DMS114 treated with DMSO at 0.1 percent for 48 hours (cell line): ENCODE data around the gene CCDC169.
"Not testable (repeated sequence)": the region's sequence is repeated elsewhere in the genome, so short reads cannot be mapped to it uniquely, and the experiment has no call there.

Source experiments
- DNase-seq: peaks from one replicate; lab custom pipeline; 2025; ENCODE audit not compliant: unreplicated experiment; lab: John Stamatoyannopoulos, UW

Gene CCDC169

DNA sequence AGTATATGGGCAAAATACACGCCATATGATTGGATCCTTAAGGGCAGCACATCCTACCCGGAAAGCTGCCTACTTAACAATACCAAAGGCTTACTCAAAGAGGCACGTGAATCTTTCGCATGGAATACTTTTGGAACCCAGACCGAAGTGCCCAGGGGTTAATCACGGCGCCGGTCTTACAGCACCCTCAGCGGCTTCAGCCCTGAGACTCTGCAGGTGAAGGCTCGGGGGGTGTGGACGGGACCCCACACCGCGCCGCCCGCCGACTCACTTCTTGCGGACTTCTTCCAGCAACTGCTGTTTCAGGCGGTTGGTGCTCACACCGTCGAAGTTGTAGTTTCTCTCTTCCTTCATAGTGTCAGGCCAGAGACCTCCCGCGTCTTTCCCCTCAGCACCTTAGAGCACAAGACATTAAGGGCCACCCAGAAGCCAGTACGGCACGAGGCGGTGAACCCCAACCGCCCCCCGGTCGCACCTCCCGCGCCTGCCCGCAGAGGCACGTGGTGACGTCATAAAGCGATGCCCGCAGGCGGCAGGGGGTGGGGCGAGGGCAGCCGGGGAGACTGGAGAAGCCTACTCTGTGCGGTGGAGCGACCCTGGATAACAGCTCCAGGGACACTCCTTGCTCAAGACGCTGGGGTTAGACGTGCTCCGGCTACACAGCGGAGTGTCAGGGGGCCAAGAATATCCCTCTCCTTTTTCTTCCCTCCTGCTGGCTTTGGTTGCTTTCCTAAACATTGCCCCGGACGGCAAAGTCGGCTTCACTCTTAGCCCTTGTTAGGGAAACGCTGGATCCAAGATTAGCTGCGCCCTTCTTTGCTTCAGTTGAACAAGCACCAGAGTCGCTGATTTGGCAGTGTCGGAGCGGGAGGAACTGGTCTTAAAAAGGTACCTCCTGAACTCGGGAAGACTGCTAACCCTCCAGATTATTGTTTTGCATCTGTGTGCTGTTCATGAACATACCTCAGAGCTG, at the start of gene CCDC169:
TSS of gene CCDC169 (minus strand) at position 449 of the 973 bp plus-strand sequence. CDS start at position 354, 95 bp downstream.
- DNase-seq: no peak

DNA sequence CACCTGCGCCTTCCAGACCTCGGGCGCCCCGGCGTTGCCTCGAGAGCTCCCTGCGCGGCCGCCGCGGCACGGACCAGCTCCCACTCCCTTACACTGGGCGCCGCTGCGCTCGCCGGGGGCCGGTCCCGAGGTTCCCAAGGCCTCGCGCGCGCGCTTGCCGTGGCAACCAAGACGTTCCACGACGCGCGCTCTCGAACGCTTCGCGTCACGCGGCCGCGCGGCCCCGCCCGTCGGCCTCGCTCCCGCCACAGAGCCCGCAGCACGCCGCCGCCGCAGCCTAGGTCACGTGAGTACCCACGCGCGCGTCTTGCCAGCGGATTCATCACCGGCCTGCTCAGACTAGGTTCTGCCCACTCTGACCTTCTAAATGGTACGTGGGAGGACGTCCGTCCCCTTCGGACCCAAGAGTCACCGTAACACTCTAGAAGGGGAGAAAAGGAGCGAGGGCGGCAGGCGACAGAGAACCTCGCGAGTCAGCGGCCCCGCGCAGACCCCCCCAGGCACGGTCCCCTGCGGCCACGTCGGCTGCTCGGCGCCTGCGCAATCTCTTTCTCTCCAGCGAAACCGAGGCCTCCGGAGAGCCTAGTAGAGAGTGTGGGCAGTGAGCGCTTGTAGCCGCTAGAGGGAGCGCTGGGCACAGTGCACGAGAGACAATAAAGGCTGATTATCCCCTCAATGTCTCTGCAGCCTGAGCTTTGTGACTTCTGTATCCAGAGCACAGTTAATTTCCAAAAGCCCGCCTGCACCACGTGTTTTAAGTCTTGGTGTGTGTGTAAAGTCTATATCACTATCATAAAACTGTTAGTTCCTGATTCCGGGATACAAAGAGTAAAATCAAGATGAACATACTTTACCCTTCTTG, 48.8 kb upstream of the CCDC169 start, which contains the start of gene SPART:
TSS of gene SPART (minus strand) at position 173 of the 862 bp plus-strand sequence. CDS start 10,564 bp downstream, outside the sequence.
- peak; percentile 73 for DNase-seq

DNA sequence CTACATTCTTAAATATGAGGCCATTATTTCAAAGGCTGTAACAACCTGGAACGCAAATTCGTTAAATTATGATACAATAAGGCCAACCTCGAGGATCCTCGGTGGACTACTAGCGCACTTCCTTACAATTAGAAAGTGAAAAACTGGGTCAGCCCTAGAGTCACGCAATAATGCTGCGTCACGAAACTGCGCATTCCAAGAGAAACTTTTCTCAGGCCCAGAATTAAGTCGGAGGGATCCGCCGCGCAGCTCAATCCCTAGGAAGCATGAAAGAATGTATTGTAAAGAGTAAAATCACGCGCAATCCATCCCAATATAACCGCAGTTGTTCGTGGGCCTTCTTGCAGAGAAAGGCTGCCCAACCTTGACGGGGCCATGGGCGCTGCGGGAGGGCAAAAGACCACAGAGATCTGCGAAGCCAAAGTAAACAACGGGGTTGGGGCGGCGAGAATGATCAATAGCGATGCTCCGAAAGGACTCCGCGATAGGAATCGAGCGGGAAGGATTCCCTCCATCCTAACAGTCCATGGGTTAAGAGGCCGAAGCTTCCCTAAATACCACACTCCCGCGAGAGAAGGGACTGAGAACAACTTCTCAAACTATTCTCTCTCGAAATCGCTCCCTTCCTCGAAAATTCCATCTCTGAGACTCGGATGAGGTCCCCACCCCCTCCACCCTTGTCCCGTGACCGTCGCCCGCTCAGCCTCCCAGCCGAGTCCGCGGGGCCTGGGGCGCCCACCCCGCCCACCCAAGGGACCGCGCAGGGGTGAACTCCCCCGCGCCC, 48.0 kb upstream of the CCDC169 start:
- DNase-seq: no peak

DNA sequence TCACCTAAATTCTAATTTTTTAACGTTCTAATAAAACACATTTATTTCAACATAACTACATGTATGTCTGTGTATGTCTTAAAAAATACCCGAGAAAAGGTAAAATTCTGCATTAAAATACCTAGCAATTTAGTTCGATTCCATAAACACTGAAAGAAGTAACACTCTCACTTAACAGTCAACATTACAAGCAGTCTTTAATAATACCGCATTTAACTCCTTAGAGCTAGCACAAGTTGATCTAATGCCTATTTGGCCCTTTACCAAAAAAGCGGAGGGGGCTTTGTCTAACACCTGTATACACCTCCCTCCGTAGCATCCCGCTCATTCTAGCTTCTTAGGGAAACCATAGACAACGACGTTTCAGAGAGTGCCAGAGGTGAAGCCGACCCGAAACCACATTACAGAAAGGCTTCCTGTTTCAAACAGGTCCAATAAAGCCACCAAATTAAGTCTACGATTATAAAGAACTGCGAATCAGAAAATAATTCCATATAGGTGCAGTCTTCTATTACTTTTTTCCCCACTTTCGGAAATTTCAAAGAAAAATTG, 47.3 kb upstream of the CCDC169 start:
- DNase-seq: no peak

DNA sequence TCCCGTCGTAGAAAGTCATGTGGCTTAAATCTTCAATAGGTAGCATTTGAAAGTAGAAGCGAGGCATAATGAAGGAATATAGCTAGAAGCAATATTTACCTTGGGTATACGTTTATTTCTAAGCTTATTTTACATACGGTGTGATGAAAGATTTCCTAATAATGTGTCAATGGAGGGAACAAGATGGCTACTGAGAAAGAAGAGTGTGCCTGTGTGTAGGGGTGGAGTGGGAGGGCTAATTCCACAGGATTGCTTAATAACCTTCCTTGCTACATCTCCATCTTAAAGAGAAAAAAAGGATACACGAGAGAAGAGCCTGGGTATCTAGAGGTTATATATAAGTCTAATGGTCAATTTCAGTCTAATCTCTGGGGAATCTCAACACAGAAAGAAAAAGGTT, 46.6 kb upstream of the CCDC169 start:
- DNase-seq: no peak

DNA sequence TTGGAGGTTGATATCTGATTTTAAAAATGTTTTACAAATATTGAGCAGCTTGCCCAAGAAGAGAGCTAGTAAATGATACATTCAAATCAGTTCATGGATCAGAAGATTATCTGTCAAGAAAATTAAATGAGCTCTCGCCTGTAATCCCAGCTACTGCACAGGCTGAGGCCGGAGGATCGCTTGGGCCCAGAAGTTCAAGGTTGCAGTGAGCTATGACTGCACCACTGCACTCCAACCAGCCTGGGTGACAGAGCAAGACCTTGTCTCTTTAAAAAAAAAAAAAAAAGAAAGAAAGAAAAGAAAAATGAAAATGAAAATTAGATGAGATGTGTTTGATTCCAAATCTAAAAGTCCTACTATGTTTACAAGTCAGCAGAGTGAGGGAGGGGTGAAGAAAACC, 46.2 kb upstream of the CCDC169 start:
- DNase-seq: no peak

DNA sequence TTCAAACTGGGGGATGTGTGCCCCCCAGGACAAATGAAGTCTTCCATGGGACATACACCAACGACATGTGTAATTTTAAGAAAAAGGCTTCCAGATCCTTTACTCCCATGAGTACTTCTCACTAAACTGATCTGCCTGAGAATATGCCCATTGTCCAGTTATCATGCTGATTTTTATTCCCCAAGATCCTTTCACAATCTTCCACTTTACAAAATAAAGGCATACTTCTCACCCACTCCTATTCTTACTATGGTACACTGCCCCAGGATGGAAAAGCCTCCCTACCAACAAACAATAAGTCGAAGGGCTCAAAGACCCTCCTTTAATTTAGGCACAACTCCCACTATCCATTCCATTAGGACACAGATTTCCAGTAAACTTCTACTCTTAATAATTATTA, 45.1 kb upstream of the CCDC169 start:
- no peak for DNase-seq

DNA sequence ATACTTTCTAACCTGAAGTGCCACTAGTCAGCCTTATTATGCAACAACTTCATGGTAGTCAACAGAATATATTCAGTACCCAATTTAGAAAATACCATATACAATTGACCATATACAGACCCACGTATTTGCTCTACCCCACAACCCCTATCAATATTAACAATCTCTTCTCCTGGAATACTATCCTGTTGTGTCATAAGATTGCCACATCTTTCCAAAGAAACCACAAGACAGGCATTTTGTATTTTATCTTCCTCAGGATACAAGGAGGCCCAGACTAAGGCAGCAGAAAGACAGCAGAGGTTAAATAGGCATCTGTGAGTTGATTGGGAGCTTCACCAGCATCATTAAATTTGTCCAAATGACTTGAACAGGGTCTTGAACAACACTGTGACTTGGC, 44.1 kb upstream of the CCDC169 start:
- no peak for DNase-seq

DNA sequence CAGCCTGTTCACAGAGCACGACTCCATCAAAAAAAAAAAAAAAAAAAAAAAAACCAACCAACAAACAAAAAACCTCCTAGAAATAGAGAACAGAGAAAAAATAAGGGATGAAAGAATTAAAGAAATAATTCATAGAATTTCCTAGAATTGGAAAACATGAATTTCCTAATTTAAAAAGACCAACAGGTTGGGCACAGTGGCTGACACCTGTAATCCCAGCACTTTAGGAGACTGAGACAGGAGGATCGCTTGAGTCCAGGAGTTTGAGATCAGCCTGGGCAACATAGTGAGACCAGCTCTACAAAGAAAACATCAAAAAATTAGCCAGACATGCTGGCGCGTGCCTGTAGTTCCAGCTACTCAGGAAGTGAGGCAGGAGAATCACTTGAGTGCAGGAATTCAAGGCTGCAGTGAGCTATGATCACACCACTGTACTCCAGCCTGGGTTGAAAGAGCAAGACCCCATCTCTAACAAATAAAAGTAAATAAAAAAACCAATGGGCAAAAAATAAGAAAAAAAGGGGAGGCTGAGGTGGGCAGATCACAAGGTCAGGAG, 42.1 kb upstream of the CCDC169 start:
- DNase-seq: no peak

DNA sequence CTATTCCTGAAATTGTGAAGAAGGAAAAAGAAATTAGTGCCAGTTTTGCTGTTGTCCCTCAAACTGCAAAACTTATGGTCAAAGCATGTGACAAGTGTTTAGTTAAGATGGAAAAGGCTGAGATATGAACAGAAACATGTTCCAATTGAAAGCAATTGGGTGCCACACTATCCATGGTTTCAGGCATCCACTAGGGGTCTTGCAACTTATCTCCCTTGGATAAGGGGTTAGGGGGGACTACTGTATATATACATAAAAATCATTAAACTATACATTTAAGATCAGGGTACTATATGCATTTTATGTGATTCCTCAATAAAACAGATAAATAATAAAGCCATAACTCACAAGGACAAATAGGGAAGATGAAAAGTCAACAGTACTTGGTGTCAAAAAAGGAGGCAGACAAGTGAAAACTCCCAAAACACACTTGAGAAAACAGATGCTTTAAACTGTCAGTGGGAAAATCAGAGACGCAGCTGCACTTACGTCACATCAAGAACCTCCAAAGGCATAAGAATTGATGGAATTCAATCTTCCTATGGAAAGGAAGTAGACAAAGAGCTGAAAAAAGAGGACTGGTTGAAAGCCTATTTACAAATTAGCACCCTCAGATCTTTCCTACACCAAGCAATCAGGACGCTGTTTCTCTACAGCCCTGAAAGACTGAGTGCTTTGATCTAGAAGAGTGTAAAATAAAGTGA, 40.5 kb upstream of the CCDC169 start:
- DNase-seq: no peak

DNA sequence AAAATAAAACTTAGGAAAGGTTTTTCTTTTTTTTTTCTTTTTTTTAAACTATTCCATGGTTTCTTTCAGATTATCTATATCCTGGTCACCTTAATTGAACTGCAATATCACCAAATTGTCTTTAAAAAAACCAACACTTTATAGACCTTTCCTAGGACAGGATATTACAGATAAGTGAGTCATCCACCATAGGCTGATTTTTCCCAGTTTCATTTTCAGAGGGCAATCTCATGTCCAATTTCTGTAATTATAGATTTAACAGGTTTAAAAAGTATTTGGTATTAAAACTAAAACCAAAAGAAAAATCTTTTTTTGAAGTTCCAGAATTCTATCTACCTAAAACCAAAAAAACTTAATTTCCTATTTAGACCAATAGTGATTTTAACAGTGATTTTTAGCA, 35.4 kb upstream of the CCDC169 start:
- DNase-seq: no peak

DNA sequence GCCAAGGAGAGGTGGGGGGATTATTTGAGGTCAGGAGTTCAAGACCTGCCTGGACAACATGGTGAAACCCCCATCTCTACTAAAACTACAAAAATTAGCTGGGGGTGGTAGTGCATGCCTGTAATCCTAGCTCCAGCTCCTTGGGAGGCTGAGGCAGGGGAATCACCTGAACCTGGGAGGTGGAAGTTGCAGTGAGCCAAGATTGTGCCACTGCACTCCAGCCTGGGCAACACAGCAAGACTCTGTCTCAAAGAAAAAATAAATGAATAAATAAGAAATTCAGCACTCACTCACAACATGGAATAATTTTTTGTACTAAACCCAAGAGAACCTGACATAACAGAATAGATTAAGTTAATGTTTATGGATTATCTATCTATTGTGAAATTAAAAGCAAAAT, 34.6 kb upstream of the CCDC169 start:
- DNase-seq: not testable (repeated sequence)

DNA sequence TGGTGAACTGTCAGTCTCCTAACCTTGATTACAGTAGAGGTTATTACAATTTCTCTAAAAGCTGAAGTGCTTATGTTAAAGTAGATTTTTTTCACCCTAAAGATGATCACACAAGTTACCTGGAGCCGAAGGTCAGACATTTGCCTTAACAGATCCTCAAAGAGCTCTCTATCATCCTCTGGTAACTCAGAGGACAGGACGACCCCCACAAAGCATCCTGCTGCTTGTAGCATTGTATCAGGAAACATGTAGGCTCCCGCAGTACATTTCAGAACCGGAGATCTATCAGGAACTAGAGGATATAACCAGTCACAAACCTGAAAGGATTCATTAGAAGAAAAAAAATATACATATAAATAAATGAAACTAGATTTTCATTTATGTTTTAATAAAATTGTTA, 33.7 kb upstream of the CCDC169 start:
- DNase-seq: no peak

DNA sequence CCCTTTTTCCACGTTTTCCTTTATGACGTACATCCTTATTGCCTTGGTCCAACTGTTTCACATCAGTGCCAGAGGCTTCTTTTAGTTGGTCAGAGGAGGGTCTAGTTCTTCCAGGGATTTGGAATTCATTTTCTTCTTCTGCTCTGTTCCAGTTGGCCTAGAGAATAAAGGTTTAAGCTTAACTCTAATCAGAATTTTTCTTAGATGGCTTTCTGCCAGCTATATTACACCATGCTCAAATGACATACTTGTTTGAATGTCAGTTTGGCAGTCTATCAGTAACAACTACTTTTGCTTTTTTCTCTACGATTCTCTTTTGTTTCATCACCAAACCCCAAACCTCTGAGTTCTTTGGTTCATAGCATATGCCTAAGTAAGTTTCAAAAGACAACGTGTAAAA, 31.7 kb upstream of the CCDC169 start:
- no peak for DNase-seq

DNA sequence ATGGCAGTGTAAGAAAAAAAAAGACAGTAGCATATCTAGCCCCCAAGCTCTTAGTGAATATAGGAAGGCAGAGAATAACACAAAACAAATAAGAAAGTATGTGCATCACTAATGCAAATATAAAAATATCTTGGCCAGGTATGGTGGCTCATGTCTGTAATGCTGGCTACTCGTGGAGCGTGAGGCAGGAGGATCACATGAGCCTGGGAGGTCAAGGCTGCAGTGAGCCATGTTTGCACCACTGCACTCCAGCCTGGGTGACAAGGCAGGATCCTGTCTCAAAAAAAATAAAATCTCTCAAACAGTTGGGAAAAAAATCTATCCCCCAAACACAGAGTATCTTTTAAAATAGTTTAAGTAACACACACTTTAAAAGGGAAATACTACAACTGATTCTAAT, 31.2 kb upstream of the CCDC169 start:
- no peak for DNase-seq

DNA sequence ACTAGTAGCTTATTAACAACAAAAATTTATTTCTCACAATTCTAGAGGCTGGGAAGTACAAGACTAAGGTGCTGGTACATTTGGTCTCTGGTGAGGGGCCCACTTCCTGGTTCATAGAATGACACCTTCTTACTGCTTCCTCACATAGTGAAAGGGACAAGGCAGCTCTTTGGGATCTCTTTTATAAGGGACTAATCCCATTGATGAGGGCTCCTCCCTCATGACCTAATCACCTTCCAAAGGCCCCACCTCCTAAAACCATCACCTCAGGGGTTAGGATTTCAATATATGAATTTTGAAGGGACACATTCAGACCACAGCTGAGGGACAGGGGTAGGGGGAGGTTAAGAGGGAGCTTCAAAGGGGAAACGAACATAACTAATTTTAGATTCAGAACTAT, 28.3 kb upstream of the CCDC169 start:
- no peak for DNase-seq

DNA sequence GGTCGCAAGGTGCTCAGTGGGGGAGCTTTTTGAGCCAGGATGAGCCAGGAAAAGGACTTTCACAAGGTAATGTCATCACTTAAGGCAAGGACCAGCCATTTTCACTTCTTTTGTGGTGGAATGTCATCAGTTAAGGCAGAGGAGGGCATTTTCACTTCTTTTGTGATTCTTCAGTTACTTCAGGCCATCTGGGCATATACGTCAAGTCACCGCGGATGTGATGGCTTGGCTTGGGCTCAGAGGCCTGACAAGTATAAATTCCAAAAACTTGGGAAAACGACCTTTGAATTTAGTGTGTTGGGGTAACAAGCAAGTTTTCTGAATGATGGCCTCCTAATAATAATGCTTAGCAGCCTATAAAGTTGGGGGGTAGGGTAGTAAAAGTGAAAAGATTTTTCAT, 27.3 kb upstream of the CCDC169 start:
- DNase-seq: not testable (repeated sequence)

DNA sequence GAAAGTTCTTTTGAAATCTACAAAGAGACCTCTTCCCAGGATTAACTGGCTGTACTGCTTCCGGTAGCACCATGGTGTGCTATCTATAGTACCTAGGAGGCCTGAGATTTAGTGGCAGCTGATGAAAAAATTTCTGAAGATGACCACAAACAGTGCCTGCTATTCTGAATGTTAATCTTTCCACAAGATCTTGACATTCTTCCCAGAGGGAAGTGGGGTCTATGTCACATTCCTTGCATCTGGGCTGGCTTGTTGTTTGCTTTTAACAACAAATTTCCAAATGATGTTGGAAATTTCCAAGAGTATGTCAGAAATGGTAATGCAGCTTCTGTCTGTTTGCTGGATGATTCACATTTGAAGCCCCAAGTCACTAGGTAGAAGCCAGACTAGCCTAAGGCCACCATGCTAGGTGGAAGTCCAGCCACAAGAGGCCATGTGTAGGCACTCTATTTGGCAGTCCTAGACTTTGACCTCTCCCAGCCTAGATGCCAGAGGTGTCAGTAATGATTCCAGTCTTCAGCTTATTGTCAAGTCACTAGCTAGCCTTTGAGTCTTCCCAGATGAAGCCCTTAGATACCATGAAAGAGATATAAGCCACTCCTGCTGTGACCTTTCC, 26.4 kb upstream of the CCDC169 start:
- DNase-seq: no peak

DNA sequence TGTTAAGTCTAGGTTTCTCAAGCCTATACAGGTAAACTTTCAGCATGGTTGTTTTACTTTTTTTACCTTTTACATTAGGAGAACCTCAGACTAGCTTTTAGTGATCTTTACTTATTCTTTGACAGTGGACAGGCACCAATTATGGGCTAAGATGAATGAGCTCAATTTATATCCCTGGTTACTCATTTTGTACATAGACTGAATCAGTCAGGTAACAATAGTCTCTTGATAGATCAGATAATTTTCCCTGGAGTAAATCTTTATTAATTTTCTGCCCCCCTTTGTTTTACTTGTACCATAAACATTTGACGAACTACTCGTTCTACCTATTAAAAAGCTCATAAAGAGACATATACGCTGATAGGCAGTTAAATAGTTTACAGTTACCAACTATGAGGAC, 25.8 kb upstream of the CCDC169 start:
- no peak for DNase-seq
